NCI-H82 treated with DMSO at 0.1 percent for 48 hours (cell line): ENCODE results near the gene ABCA4.
A peak's percentile ranks its signal among the peaks of the same experiment; 100 is the strongest.
"Not testable (repeated sequence)": the region's sequence is repeated elsewhere in the genome, so short reads cannot be mapped to it uniquely, and the experiment has no call there.

Experiments
- DNase-seq: peaks from one replicate; lab custom pipeline; 2025; ENCODE audit not compliant: unreplicated experiment; lab: John Stamatoyannopoulos, UW

ABCA4 gene

DNA sequence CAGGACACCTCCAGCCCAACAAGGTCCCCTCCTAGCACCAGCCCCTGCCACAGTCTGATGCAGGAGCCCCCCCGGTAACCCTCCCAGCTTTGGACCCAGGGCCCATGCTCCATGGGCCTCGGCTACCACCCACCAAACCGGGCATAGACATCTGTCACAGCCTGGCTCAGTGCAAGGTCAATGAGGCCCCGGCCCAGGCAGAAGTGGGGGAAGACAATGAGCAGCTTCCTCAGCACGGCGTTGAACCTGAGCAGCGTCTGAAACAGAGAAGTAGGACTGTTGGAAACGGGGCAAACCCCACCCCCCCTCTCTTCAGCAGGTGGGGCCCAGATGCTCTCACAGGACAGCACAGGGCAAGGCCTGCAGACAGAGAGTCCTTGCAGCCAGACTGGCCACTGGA lies 109.8 kb downstream of the ABCA4 start:
- DNase-seq, result no peak

- DNase-seq, result no peak
These were observed 111.6 kb downstream of the ABCA4 start for GRCh38 chr1:94009304-94009703.

DNA sequence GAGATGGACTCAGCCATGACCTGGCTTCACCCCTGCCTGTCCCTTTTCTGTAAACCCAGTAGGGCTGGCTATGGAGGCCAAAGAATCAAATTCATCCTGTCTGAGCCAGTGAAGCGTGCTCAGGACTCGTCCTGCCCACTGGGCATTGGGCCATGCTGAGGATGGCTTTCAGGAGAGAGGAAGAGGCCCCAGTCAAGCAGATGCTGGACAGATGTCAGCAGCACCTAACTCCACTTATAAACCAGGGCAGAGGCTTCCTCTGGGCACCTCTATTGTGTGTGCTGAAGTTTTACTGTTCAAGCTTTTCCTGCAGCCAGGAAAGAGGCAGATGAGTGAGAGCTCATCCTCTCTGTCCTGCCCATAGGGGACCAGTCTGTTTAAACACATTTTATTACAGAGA lies 114.3 kb downstream of the ABCA4 start:
- DNase-seq, result no peak

DNA sequence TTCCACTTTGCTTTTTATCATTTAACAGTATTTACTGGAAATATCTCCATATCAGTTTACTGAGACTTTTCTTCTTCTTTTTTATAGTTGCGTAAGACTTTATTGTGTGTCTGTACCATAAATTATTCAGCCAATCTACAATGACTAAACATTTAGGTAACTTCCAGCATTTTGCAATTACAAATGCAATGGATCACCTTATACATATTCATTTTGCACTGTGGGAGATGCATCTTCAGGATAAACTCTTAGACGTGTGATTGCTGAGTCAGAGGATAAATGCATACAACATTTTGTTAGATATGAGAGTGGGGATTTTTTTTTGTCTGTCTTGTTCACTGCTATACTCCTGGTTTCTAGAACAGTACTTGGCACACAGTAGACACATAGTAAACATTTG lies 116.0 kb downstream of the ABCA4 start:
- DNase-seq, result no peak

GRCh38 chr1:94002046-94002787 lies 118.7 kb downstream of the ABCA4 start:
- DNase-seq, result no peak

DNA sequence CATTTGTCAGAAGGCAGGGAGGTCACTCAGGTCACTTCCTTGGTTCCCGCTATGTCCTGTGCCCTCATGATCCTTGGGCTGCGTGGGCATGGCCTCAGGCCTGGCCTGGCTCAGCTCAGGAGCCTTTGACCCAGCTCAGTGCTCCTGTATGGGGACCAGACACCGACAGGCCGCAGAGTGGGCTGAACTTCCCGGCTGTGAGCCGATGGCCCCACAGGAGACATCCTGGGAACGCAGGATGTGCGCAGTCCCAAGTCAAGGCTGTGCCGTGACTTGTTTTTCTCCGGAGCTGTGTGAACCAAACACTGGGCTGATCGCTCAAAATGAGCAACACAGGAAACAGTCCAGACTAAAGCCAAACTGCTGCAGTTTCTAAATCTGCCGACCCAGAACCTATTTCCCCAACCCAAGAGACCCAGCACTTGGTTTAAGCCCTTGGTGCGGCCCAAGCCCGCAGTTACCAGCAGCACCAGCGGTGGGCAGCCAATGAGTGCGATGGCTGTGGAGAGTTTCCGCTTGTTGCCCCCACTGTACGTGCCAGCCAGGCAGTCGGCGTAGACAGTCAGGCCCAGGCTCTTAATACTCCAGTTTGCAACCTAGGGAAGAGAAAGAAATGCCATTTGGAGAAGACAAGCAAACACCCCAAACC lies 119.4 kb downstream of the ABCA4 start:
- no peak for DNase-seq

GRCh38 chr1:94000510-94001282 lies 120.3 kb downstream of the ABCA4 start:
- no peak for DNase-seq

DNA sequence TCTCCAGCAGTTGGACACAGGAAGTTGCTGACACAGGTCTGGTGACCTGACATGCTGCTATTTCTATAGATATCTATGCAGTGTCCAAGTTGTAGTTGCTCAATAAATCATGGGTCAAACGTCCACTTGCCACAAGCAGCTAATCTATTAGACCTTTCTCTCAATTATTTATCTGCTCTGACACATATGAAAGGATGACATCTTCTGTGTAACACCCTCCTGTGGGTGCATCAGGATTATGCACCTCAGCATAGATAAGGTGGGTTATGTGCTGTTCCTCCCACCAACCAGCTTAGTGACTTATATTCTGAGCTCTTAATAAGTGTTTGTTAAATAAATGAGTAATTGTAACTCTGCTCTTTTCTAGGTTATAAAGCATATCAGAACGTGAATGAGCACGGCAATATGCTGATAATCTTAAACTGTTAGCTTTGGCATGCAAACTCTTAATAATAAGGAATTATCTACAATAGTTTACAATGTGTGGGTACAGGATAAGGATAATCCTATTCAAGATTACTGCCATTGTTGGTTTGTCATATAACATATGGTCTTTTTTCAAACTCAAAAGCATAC lies 121.0 kb downstream of the ABCA4 start:
- no peak for DNase-seq

- not testable (repeated sequence) for DNase-seq
These were observed 122.4 kb downstream of the ABCA4 start for GRCh38 chr1:93998532-93998931.

- DNase-seq, result no peak
These were observed 123.2 kb downstream of the ABCA4 start for GRCh38 chr1:93997756-93998155.

DNA sequence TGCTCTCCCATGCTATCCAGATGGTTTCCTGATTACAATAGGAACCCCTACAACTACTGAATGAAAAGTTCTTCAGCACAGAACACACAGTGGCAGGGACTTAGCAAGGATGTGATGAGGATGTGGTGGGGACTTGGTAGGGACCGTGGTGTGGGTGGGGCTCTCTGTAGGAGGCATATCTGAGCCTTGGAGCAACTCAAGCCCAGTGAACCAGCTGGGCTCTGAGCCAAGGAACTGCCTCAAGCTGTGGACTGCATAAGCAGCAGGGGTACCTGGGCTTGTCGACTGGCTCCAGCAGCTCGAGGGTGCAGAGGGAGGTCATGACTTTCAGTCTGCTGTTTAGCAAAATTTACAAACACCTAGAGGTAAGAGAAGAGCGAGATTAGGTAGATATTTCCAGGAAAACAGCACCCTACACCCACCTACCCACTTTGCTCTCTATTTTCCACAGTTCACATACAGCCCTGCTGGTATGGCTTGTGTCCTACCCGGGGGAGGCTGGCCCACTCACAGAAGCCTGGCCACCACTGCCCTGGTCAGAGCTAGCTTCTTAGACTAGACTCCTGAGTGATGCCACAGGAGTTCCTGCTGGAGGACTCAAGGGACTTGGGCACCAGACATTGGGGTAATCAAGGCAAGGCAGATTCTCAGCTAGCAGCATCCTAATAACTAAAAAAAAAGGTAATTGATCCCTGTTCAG lies 125.0 kb downstream of the ABCA4 start:
- DNase-seq, result no peak

- peak; percentile 63 for DNase-seq
These were observed 127.2 kb downstream of the ABCA4 start for GRCh38 chr1:93993731-93994130.

GRCh38 chr1:93992954-93993353 lies 128.0 kb downstream of the ABCA4 start:
- DNase-seq, result no peak

DNA sequence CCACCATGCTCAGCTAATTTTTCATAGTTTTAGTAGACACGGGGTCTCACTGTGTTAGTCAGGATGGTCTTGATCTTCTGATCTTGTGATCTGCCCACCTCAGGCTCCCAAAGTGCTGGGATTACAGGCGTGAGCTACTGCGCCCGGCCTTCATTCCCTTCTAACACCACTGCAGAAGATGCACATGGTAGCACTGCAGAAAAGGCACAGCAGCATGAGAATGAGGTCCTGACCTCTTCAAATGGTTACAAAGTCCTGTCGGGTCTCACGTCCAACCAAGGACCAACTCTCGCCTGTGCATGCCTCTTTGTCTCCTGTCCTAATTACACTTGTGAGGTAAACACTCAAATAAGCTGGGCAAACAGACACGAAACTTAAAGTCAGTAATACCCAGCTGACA lies 128.8 kb downstream of the ABCA4 start:
- DNase-seq, result no peak

DNA sequence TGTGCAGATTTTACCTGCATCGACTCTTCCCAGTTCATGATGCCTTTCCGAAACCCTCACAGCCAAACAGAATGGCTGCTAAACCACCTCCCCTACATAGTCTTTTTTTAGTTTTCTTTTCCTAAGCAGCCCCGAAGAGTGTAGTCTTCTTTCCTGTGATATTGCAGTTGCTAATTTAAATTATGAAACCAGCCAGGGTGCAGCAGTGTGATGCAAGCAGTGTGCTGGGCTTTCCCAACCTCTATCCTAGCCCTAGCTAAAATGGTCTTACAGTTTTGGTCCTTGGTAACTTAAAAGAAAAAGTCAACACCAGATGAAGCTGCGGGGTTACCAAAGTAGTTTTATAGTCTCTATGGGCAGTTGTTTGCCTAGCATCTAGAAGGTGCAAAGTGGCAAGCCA lies 129.7 kb downstream of the ABCA4 start:
- no peak for DNase-seq

DNA sequence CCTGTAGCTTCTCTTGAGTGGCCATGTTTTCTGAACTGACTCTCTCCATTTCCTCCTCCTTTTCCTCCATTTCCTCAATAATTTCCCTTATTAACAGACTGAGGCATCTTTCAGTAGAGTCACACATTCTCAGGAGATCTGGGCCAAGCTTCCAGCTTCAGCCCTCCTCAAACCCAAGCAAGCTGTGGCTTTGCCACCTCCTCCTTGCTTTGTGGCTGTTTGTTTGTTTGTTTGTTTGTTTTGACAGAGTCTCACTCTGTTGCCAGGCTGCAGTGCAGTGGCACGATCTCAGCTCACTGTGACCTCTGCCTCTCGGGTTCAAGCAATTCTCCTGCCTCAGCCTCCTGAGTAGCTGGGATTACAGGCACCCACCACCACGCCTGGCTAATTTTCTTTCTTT lies 130.5 kb downstream of the ABCA4 start:
- DNase-seq, result not testable (repeated sequence)

DNA sequence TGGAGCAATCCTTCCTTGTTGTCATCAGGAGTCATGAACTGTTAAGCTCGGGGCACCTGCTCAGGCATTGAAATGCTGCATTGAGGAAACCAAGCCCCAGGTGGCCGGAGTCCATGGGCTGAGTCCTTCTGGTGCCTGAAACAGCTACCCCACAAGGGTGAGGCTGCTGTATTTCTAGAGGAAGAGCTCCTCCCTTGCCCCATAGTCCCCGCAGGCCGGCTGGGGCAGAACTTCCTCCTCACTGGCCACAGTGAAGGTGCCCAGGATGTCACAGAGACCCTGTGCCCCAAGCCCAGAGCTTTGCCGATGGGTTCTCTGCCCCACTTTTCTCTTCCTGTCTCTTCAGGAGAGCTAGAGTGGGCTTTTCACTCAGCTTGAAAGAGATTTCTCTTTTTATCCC lies 130.9 kb downstream of the ABCA4 start:
- DNase-seq, result no peak

DNA sequence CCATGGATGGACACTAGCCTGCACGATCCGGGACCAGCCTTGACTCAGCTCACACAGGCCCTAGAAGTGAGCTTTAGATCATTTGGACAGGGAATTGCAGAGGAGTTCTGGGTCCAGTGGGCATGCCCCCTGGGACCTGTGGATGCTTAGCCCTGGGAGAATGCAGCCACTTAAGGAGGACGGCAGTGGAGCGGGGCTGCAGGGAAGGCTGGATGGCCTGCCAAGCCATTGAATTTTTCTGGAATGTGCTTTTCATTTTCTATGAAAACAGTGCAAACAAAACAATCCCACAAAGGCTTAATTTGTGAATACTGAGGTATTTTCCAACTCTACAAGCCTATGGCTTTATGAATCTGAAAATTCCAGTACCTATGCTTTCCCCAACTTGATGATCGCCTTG lies 131.3 kb downstream of the ABCA4 start:
- DNase-seq, result no peak

DNA sequence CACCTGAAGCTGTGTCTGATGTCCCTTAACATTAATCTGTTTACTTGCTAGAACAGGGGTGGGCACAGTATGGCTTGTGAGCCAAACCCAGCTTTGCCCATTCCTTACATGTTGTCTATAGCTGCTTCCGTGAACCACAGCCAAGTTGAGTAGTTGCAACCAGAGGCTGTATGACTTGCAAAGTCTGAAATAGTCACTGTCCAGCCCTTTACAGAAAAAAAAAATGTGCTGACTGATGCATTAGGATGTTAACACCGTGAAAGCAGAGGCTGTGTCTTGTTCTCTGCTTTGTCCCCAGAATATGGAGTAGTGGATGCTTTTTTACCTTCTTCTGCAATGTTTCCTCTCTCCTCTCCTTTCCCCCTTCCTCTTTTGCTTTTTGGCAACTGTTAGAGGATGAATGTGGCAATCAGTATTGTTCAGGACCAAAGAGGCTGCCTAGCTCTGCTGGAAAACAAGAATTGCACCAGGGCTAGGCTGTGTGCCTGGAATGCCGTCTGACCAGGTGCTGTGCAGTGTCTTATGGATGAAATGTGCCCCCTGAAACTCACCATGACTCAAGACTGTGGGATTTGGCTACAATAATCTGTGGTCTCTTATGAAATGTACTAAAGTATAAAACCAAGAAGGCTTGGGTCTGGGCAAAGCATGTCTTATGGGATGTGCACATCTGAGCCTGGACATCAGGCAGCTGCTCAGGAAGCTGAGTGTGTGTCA lies 132.2 kb downstream of the ABCA4 start:
- no peak for DNase-seq

DNA sequence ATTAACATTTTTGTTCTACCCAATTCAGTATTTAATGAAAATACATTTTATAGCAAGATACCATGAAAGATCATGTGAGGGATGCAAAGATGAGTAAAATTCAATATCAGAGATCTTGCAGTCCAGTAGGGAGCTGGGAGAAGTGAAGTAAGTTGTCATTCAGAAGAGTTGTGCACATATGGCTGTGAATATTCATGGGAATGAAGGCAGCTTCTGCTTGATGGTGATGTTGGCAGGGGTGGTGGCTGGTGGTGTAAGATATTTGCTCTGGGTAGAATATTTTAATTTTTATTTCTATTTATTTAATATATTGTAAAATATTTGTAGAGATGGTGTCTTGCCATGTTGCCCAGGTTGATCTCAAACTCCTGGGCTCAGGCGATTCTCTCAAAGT lies 139.7 kb downstream of the ABCA4 start:
- DNase-seq, result no peak
